GM19324 (cell line): Measurements from ENCODE around the gene ADGRB3.
"Not testable (repeated sequence)": the region's sequence is repeated elsewhere in the genome, so short reads cannot be mapped to it uniquely, and the experiment has no call there.

Experiments
- ATAC-seq: cut with Tn5 transposase; IDR thresholded peaks from one replicate; pipeline ENCODE4 v1.9.1; 2021; ENCODE audit warnings: mild to moderate bottlenecking, moderate library complexity; ENCODE audit not compliant: unreplicated experiment, low FRiP score

Gene ADGRB3

GRCh38 chr6:69097948-69098347, 462.9 kb downstream of the ADGRB3 start:
- no peak for ATAC-seq

DNA sequence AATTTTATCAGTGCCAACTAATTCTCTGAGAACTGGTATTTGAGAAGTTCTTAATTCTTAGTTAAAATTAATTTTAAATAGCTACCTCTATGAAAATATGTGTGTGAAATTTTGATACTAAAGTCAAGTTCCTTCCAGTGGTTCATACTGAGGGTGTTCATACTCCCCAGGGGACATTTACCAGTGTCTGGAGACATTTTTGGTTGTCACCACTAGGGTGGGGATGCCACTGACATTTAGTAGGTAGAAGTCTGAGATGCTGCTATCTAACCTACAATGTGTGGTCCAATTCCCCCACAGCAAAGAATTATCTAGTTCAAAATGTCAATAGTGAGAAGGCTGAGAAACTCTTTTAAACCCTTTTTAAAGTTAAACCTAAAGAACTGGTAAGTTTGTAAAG, 463.8 kb downstream of the ADGRB3 start:
- ATAC-seq, result no peak

DNA sequence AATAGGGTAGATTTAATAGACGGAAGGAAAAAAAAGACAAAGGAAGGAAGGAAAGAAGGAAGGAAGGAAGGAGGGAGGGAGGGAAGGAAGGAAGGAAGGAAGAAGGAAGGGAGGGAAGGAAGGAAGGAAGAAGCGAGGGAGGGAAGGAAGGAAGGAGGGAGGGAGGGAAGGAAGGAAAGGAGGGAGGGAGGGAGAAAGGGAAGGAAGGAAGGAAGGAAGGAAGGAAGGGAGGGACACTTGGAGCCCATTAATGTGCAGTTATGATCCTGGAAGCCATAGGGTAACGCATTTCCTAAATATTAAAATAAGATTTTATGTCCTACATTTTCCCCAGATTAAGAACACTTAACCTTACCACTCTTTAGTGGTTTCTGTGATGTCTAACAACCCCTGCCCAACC, 465.7 kb downstream of the ADGRB3 start:
- no peak for ATAC-seq

DNA sequence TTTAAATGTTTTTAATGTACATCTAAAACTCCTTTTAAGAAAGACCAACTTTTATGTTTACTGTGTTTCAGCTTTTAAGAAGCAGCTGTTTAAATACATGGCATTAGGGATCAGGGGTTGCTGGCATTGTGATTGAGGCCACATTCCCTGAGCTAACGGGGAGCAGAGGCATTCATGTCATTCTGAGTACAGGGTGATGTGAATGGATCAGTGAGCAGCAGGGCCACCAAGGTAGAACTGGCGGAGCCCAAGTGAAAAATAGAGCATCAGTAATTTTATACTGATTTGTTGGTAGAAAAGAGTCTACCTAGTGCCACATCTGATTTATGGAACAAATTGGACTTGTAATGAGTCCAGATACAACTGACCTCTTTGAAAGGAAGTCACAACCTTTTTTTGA, 467.3 kb downstream of the ADGRB3 start:
- no peak for ATAC-seq

DNA sequence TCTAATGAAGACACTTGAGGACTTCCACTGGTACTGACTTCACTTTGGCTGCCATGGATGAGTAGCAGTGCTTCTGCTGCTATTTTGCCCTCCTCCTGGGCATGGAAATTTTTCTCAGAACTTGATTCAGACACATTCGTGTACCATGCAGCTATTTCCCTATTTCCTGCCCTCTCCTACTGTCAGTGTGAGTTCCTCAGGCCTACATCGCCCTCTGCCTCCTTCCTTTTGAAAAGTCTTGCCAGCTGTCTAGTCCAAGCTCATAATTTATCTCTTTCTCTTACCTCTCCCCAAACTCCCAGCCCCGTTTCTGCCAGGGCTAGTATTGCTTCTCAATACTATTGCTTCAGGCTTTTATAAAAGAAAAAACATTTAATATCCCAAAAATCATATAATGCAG, 470.2 kb downstream of the ADGRB3 start:
- no peak for ATAC-seq

GRCh38 chr6:69106511-69106910, 471.4 kb downstream of the ADGRB3 start:
- ATAC-seq, result no peak

DNA sequence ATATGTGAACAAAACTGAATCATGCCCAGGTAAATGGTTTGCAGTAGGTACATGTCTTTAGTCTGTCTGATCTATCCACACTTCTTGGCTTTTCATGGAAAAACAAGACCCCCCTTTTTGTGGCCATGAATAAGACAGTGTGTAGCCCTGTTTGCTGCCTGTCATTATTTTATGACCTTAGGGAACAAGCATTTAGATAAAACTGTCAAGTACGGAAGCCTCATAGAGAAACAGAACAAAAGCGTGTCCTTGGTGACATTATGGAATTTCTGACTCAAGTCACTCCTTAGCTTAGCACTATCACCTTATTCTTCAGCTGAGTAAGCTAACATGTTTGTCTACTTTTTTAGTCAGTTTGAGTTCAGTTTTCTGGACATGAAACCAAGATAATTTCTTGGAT, 476.2 kb downstream of the ADGRB3 start:
- no peak for ATAC-seq

DNA sequence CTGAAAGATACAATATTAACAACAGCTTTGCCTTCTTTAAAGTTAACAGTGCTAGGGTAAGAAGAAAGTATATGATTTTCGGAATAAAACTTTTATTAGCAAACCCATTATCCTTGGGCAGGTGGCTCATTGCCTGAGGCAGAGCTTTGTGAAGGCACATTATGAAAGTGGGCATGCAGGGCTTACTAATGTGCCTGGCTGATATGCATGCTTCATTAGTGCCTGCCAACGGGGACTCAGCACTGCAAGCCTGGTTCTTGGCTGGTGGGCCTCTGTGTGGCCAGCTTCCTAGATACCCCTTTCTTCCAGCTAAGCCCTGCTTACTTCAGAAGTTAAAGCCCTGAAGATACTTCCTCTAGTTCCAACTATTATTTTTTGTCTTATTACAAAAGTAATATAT, 481.6 kb downstream of the ADGRB3 start:
- ATAC-seq, result no peak

- ATAC-seq, result not testable (repeated sequence)
Observed at GRCh38 chr6:69121461-69122406, 486.7 kb downstream of the ADGRB3 start.

GRCh38 chr6:69122407-69122773, 487.3 kb downstream of the ADGRB3 start:
- no peak for ATAC-seq

GRCh38 chr6:69128411-69128810, 493.3 kb downstream of the ADGRB3 start:
- no peak for ATAC-seq

- ATAC-seq, result no peak
Observed at GRCh38 chr6:69129046-69129445, 494.0 kb downstream of the ADGRB3 start.

GRCh38 chr6:69135927-69136326, 500.8 kb downstream of the ADGRB3 start:
- no peak for ATAC-seq

GRCh38 chr6:69138148-69138547, 503.1 kb downstream of the ADGRB3 start:
- ATAC-seq, result no peak

- no peak for ATAC-seq
Observed at GRCh38 chr6:69138893-69139494, 503.9 kb downstream of the ADGRB3 start.

- no peak for ATAC-seq
Observed at GRCh38 chr6:69145062-69145461, 510.0 kb downstream of the ADGRB3 start.

DNA sequence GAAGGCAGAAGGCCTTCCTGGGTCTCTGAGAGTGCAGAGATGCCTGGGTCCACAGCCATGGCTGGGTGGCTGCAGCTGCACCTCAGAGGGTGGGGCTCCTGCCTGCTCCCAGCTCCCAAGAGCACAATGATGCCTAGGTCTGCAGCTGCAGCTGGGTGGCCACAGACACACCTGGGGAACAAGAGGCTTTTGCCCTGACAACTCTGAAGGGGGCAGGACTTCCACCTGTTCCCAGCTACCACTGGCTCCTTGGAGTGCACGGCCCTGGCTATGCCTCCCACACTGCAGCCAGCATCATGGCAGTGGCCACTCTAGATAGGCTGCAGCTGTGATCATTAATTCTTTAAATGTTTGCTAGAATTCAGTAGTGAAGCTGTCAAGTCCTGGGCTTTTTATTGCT, 511.3 kb downstream of the ADGRB3 start:
- ATAC-seq, result no peak

GRCh38 chr6:69155467-69155866, 520.4 kb downstream of the ADGRB3 start:
- ATAC-seq, result no peak

- ATAC-seq, result no peak
Observed at GRCh38 chr6:69162811-69163210, 527.7 kb downstream of the ADGRB3 start.

DNA sequence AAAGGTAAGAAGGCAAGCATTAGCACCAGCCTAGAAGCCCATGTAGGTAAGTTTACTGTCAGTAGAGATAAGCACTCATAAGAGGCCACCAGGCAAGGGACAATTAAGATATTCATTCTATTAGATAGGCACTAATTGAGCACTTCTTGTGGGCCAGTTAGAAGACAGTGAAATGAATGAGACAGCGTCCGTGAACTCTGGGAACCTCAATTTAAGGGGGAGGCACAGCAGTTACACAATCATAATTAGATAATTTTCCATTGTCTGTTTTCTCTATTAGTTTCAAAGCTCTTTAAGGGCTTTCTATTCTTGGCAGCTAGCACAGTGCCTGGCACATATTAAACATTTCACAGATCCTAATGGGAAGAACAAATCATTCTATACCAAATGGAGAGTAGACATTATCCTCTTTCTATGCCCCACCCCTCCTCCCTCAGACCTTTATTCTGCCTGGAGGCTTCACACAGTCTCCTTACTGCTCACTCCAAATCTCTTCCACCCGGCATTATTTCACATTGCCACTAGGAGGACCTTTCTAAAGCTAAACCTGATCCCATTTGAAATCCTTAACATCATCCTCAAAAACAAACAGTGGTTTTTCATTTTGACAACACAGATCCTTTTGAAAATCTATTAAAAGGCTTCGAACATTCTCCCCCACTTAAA, 529.6 kb downstream of the ADGRB3 start:
- no peak for ATAC-seq

- no peak for ATAC-seq
Observed at GRCh38 chr6:69179681-69180080, 544.6 kb downstream of the ADGRB3 start.
